ENCODE measurements around the gene PPIL1. TPM values are rescaled to one million over a fixed set of nuclear protein-coding genes. Genes with fewer than 3 reads are reported as not detected.

The PPIL1 gene
- polyA plus RNA-seq, 1 donor from 2014 or later: 104 TPM

DNA sequence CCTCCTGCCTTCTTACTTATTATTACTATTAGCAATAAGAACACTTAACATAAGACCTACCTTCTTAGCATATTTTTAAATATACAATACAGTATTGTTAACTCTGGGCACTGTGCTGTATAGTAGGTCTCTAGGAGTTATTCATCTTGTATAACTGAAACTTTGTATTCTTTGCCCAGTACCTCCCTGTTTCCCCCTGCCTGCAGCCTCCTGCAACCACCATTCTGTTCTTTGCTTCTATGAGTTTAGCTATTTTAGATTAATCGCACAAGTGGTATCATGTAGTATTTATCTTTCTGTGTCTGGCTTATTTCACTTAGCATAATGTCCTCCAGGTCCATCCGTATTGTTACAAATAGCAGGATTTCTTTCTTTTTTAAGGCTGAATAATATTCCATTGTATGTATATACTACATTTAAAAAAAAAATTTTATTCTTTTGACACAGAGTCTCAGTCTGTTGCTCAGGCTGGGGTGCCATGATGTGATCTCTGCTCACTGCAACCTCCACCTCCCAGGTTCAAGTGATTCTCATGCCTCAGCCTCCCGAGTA is 15.6 kb upstream of the PPIL1 start:
- Histone ChIP-seq H3K4me2 (ENCODE audit: low read length) (no peak overlapping the region), H3K4me3 (ENCODE audit: low read length) (no peak overlapping the region), H4K20me1 (ENCODE audit: insufficient read depth) (no peaks in the 10 kb centered on the region), H3F3A (ENCODE audit: insufficient read depth, low read length, poor library complexity, severe bottlenecking) (peaks cover 3% of the 10 kb centered on the region), H2AFZ (ENCODE audit: low read depth, low read length) (no peak overlapping the region), H3K27ac (ENCODE audit: low read length) (no peak overlapping the region), H3K9ac (ENCODE audit: low read length) (no peak overlapping the region), H3K36me3 (ENCODE audit: insufficient read depth, low read length) (no peaks in the 10 kb centered on the region), H3K9me2 (ENCODE audit: insufficient read depth, low read length) (no peaks in the 10 kb centered on the region), H3K27me3 (ENCODE audit: insufficient read depth, low read depth, low read length) (no peaks in the 10 kb centered on the region), H3K9me3 (ENCODE audit: low read length) (no peaks in the 10 kb centered on the region), H3K79me2 (replicated peaks; ENCODE audit: insufficient read depth, low read length) (peaks cover 14% of the 10 kb centered on the region)
- TF ChIP-seq MXI1 (conservative IDR thresholded peaks at IDR 0.05; ENCODE audit: poor library complexity, severe bottlenecking): no peak
- TF ChIP-seq POLR2AphosphoS5 (IDR thresholded peaks at IDR 0.05): no peak
- no peak for TF ChIP-seq EZH2 (IDR thresholded peaks at IDR 0.05; ENCODE audit: borderline replicate concordance, insufficient read depth, low read length, poor library complexity, severe bottlenecking)
- no peak for TF ChIP-seq RAD21 (conservative IDR thresholded peaks at IDR 0.05)
- TF ChIP-seq SMC3 (conservative IDR thresholded peaks at IDR 0.05; ENCODE audit: poor library complexity): no peak
- TF ChIP-seq EP300 (conservative IDR thresholded peaks at IDR 0.05; ENCODE audit: poor library complexity, severe bottlenecking): no peak
- no peak for TF ChIP-seq REST (IDR thresholded peaks at IDR 0.05; ENCODE audit: borderline replicate concordance)
- TF ChIP-seq, protein P1, sequence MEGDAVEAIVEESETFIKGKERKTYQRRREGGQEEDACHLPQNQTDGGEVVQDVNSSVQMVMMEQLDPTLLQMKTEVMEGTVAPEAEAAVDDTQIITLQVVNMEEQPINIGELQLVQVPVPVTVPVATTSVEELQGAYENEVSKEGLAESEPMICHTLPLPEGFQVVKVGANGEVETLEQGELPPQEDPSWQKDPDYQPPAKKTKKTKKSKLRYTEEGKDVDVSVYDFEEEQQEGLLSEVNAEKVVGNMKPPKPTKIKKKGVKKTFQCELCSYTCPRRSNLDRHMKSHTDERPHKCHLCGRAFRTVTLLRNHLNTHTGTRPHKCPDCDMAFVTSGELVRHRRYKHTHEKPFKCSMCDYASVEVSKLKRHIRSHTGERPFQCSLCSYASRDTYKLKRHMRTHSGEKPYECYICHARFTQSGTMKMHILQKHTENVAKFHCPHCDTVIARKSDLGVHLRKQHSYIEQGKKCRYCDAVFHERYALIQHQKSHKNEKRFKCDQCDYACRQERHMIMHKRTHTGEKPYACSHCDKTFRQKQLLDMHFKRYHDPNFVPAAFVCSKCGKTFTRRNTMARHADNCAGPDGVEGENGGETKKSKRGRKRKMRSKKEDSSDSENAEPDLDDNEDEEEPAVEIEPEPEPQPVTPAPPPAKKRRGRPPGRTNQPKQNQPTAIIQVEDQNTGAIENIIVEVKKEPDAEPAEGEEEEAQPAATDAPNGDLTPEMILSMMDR (IDR thresholded peaks at IDR 0.05; ENCODE audit: poor library complexity, severe bottlenecking): no peak
- no peak for TF ChIP-seq TAF1 (IDR thresholded peaks at IDR 0.05; ENCODE audit: low read depth)

GRCh38 chr6:36888654-36889481 is 14.3 kb upstream of the PPIL1 start:
- no peak overlapping the region for H2AFZ ChIP-seq (ENCODE audit: low read depth, low read length)
- TF ChIP-seq POLR2AphosphoS5 (IDR thresholded peaks at IDR 0.05): no peak
- no peak for TF ChIP-seq REST (IDR thresholded peaks at IDR 0.05; ENCODE audit: borderline replicate concordance)
- no peak for TF ChIP-seq RAD21 (conservative IDR thresholded peaks at IDR 0.05)
- no peak for TF ChIP-seq EP300 (conservative IDR thresholded peaks at IDR 0.05; ENCODE audit: poor library complexity, severe bottlenecking)
- TF ChIP-seq TAF1 (IDR thresholded peaks at IDR 0.05; ENCODE audit: low read depth): no peak
- TF ChIP-seq, protein P1 (IDR thresholded peaks at IDR 0.05; ENCODE audit: poor library complexity, severe bottlenecking): no peak
- no peak for TF ChIP-seq SMC3 (conservative IDR thresholded peaks at IDR 0.05; ENCODE audit: poor library complexity)
- TF ChIP-seq MXI1 (conservative IDR thresholded peaks at IDR 0.05; ENCODE audit: poor library complexity, severe bottlenecking): no peak
- TF ChIP-seq EZH2 (IDR thresholded peaks at IDR 0.05; ENCODE audit: borderline replicate concordance, insufficient read depth, low read length, poor library complexity, severe bottlenecking): no peak
- H3K79me2 ChIP-seq (replicated peaks; ENCODE audit: insufficient read depth, low read length): peaks cover 14% of the 10 kb centered on the region

More at GRCh38 chr6:36888654-36889481, 14.3 kb upstream of the PPIL1 start:
- H3K9me2 ChIP-seq (ENCODE audit: insufficient read depth, low read length): no peaks in the 10 kb centered on the region
- no peaks in the 10 kb centered on the region for H3K9me3 ChIP-seq (ENCODE audit: low read length)
- H4K20me1 ChIP-seq (ENCODE audit: insufficient read depth): no peaks in the 10 kb centered on the region
- H3K9ac ChIP-seq (ENCODE audit: low read length): no peak overlapping the region
- H3K27ac ChIP-seq (ENCODE audit: low read length): no peak overlapping the region
- no peak overlapping the region for H3K4me3 ChIP-seq (ENCODE audit: low read length)
- H3K4me2 ChIP-seq (ENCODE audit: low read length): no peak overlapping the region
- H3K36me3 ChIP-seq (ENCODE audit: insufficient read depth, low read length): no peaks in the 10 kb centered on the region
- no peaks in the 10 kb centered on the region for H3K27me3 ChIP-seq (ENCODE audit: insufficient read depth, low read depth, low read length)
- H3F3A ChIP-seq (ENCODE audit: insufficient read depth, low read length, poor library complexity, severe bottlenecking): peaks cover 3% of the 10 kb centered on the region

Data from neural cell (in vitro differentiated cells).